ENCODE results near the gene PCMTD2.
A peak's percentile ranks its signal among the peaks of the same experiment; 100 is the strongest.
"Not testable (repeated sequence)": the region's sequence is repeated elsewhere in the genome, so short reads cannot be mapped to it uniquely, and the experiment has no call there.

Gene PCMTD2

DNA sequence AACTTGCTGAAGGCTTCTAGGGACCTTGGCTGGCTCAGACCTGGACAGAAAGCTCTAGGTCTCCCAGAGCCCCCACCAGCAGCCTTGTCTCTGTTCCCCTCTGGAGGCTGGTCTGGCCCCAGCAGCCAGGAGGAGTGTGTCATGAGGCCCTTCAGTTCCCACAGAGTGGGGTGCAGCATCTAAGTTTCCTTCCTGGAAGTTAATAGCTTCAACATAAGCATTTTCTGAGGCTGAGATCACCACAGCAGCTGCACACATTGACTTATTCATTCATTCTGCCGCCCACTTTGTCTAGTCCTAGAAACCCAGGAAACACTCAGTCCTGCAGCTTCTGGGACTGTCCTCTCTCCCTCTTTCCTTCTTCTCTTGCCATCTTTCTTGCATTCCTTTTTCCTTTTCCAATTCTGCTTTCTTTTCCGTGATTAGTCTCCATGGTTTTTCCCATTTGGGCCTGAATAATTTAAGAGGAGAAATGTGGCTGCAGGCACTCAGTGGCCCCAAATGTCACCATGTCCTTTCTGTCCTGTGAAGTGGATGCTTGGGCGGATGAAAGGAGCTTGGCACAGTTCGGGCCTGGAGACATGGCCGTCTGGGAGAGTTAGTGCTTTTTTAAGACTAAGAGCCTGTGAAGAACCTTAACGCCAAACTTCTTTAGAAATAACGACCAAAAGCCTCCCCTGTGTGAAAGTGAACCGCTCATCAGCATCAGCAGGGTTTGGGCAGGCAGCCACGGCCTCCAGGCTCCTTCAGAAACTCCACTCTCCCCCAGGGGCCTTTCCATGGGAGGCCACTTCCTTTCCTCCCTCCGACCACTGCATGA lies 31.0 kb upstream of the PCMTD2 start:
- no peak for ATAC-seq

DNA sequence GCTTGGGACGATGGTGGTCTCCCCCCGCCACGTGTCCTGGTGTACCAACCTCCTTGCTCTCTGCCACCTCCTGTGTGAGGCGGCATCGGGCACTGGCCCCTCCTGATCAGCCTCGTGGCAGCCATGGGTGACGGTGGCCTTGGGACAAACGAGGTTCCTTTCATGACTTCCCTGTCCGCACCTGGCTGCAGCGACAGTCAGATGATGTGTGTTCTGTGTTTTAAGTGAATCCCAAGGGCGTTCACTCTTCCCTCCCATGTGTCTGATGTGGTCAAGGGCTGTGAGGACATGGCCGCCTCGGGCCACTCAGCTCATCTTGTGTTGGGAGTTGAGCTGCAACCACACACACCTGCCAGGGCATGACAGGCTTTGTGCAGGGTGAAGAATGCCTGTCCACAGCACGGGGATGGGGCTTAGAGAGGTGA lies 30.4 kb upstream of the PCMTD2 start:
- no peak for ATAC-seq

DNA sequence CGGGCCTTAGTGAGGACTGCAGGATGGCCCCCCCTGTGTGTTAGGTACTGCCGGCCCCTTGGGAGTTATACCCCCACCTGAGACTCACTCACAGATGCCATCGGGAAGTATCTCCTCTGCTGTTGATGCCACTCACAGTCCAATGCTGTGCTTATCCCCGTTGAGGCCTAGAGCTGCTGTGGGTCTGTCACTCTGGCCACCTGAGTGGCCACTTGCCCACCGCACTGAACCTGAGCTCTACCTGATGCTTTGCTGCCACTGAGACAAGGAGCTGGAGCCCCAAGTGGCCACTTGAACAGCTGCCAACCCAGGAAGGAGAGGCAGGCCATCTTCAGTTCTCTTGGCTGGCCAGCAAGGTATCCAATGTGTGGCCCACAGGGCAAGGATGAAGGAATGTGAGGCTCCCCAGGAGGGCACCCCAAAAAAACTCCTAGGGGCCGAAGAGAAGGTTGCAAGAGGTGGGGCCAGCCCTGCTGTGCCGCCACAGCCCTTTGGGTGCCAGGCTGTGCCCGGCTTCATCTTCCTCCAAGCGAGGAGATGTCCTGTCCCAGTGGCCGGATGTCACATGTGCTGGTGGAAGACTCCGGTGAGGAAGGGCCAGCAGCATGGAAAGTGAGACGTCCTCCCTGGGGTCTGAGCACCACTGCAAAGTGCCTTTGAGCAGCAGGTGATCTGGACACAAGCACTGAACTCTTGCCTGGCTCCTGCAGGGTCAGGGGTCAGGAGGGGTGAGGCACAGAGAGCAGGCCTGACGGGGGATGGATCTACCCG lies 29.5 kb upstream of the PCMTD2 start:
- ATAC-seq: no peak

DNA sequence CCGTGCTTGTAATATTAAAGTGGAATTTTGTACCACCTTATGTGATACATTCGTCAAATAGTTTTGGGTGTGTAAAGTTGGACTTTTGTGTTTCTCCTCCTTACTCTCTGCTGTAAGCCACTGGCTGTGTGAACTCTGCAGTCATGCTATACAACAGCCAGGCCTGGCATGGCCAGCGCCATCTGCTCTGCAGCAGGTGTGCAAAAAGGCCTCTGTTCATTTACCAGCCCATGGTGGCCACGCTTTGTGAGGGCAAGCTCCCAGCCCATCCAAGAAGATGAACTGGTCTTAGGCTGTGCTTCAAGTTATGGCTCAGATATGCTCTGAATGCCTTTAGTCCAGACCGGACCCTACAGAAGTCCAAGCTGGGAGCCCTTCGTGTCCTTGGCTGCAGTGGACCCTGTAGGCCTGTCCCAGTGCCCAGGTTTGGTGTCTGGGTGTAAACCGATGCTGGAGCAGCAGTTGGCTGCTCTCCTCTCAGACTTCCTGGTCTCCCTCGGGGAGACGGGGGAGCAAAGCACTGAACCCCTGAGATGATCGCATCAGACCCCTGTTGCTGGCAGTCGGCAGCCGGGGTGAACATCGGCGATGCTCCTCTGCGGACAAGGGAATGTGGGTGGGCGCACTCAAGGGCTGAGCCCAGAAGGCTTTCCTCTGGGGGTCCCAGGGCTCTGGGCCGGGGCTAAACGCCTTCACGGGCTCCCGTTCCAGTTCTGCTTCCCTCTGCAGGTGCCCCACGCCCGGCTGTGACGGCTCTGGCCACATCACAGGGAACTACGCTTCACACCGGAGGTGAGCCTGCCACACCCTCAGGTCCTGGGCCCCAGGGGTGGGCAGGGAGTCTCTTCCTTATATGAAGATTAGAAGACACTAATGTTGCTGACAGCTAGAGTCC lies 28.6 kb upstream of the PCMTD2 start:
- no peak for ATAC-seq

DNA sequence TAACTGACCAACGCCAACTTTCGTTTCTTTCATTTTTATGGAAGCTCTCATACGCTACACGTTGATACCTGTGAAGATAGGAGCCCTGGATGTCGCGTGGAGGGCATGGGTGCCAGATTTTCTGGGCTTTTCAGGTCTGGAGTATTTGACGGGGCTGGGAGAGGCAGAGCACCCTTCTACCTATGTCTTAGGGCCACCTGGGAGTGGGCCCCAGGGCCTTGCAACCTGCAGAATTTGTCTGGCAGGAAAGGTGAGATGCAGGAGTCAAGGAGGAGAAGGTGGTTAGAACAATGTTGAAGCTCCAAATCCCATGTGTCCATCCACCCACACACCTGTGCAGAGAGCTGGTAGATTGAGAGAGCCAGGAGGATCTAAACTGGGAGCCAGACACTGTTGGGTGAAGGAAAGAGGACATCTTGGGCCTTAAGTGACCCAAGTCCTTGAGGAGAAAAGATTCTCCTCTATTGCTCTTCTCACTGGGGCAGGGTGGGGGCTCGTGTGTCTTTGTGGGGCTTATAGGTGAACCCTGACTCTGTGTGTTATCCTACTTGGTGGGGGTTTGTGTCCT lies 27.4 kb upstream of the PCMTD2 start:
- no peak for ATAC-seq

DNA sequence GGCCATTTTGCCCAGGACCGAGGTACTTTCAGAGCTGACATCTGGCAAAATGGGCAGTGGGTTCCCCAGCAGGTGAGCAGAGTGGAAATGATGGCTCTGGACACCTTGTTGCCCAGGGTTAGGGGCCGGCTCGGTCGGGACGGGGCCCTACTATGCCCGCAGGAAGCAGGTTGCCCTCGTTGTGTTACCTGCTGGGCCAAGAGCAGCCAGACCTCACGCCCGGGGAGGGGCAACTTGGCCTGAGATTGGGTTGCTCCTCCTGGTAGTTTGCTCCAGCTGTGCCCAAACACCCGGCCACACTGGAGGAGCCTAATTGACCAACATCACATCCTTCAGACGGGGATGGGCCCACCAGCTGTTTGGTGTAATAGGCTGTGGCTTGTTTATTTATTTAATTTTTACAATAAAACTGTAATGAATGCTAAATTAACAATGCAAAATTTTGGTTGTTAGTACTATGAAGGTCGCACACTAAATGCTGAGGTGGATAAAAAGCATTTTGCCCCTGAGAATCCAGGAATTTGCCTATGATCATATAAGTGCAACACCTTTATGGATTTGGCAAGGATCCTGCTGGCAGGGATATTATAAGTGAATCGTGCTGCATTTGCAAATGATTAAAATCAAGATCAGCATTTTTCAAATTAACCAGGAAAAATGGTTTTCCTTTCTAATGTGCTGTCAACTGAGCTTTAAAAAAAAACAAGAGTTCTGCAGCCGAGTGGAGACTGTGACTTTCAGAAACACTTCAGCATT lies 26.6 kb upstream of the PCMTD2 start:
- no peak for ATAC-seq

DNA sequence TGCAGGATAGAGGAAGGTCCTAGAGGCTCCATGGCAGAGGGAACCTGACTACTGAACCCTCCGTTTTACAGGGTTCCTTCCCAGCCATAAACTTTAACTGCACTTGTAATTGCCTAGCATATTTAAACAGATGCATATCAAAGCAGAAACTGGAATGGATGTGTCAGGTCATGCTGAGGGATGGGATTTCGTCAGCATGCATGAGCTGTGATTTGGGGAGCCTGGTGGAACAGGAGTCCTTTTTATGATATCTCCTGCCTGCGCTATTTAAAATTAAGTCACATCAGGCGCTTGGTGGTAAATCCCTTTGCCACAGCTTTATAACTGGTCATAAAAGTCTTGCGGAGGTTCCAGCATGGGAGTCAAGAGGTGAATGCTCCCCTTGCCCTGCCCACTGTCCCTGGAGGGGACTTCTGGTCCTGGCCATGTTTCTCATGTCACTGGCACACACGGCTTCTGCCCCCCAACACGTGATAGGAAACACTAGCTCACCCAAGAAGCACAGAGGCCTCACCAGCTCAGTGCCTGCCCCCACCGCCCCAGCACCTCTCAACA lies 26.0 kb upstream of the PCMTD2 start:
- no peak for ATAC-seq

DNA sequence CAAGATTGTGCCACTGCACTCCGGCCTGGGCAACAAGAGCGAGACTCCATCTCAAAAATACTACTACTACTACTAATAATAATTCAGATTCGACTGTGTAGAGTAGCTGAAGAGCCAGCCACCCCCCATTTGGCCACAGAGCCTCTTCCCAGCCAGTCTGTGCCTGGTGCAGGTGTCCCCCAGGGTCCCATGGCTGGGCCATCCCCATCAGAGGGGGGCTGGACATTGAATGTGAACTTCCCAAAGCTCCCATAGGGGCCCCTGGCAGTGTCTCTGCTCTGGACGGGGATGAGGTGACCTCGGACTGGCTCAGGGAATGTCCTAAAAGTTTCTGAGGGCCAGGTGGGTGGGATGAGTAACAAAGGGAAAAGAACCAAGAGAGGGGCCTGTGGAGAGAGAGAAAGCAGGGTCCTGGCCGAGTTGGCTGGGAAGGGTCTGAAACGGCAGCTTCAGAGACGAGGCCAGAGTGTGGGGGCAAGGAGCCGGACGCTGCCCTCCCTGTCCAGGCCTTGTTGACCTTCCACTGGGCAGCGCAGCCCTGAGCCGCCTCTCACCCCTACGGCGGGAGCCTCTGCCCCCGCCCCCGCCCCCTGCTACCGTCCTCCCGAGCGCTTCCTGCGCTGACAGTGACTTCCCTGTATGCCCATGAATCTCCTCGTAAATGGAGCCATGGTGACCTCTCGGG lies 24.9 kb upstream of the PCMTD2 start:
- ATAC-seq: no peak

DNA sequence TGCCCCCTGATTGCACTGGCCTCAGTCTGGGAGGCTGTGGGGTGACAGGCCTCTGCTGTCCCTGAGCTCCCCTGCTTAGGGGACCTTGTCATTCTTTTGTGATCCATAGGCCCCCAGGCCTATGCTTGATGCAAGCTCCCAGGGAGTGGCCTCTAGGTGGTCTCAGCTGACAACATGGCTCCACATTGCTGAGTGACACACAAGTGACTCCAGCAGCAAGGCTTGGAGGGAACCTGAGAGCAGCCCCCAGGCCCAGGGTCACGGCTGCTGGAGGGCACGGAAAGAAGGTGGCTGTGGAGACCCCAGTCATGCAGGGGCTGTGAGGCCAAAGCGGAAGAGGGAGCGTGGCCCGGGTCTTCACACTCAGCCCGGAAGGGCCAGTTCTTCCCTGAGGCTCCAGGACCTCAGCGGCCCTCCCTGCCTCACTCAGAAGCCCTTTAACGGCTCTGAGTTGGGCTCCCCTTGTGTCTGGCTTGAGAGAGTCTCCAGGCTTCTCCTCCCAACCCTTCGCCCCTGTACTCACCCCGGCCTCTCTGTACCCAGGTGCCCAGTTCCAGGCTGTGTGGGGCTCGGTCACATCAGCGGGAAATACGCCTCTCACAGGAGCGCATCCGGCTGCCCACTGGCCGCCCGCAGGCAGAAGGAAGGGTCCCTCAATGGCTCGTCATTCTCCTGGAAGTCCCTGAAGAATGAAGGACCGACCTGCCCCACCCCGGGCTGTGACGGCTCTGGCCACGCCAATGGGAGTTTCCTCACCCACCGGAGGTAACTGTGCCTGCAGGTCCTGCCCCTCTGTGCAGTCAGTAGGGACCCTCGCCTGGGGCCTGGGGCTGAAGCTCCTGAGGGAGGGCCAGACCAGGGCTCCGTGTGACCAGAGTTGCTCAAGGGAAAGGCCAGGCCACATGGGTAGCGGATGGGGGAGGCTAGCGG lies 23.7 kb upstream of the PCMTD2 start:
- no peak for ATAC-seq

DNA sequence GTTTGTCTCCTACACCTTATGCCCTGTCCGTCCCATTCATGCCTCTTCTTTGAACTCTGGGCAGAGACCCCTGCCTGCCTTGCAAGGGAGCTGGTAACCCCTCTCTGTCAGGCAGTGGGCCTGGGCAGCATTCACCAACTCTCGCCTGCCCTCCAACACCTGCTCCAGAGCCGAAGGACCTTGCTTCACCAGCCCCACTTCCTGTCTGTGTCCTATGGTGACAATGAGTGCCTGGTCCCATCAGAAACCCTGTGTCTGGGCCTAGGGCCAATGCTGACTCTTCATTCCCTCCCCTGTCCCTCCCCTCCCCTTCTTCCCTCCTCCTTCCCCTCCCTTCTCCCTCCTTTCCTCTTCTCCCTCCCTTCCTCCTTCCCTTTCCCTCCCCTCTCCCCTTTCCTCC lies 22.8 kb upstream of the PCMTD2 start:
- ATAC-seq: no peak

DNA sequence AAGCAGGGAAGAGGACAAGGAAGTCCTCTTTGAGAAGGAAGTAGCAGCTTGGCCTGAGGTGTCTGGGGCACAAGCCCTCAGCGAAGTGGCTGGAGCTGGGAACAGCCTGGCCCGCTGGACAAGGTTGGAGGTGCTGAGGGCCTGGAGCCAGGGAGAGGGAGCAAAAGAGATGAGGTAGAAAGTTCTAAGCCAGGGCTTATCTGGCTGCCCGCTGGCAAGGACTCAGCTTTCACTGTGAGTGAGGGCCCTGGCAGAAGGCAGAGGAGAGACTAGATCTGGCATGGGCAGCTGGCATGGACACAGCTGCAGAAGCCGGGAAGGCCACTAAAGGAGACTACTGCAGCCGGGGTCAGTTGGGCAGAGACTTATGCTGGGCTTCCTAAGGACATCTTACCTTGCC lies 21.8 kb upstream of the PCMTD2 start:
- ATAC-seq: no peak

DNA sequence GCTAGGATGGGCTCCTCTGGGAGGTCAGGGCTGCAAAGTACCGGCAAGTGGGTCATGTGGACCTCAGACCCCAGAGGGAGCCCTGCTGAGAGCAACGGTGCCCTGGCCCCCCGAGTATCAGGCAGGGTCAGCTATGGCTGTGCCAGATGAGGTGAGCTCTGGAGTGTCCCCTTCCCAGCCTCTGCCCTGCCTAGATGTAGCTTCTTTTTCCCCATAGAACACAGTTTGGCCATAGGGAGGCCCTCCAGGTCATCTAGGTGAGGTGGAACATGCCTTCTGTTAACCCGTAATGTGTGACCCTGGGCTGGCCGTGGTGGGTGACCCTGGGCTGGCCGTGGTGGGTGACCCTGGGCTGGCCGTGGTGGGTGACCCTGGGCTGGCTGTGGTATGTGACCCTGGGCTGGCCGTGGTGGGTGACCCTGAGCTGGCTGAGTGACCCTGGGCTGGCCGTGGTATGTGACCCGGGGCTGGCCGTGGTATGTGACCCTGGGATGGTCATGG lies 21.2 kb upstream of the PCMTD2 start:
- no peak for ATAC-seq

DNA sequence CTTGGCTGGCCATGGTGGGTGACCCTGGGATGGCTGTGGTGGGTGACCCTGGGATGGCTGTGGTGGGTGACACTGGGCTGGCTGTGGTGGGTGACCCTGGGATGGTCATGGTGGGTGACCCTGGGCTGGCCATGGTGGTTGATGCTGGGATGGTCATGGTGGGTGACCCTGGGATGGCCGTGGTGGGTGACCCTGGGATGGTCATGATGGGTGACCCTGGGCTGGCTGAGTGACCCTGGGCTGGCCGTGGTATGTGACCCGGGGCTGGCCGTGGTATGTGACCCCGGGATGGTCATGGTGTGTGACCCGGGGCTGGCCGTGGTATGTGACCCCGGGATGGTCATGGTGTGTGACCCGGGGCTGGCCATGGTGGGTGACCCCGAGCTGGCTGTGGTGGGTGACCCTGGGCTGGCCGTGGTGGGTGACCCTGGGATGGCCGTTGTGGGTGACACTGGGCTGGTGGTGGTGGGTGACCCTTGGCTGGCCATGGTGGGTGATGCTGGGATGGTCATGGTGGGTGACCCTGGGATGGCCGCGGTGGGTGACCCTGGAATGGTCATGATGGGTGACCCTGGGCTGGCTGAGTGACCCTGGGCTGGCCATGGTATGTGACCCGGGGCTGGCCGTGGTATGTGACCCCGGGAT lies 20.5 kb upstream of the PCMTD2 start:
- ATAC-seq: not testable (repeated sequence)

DNA sequence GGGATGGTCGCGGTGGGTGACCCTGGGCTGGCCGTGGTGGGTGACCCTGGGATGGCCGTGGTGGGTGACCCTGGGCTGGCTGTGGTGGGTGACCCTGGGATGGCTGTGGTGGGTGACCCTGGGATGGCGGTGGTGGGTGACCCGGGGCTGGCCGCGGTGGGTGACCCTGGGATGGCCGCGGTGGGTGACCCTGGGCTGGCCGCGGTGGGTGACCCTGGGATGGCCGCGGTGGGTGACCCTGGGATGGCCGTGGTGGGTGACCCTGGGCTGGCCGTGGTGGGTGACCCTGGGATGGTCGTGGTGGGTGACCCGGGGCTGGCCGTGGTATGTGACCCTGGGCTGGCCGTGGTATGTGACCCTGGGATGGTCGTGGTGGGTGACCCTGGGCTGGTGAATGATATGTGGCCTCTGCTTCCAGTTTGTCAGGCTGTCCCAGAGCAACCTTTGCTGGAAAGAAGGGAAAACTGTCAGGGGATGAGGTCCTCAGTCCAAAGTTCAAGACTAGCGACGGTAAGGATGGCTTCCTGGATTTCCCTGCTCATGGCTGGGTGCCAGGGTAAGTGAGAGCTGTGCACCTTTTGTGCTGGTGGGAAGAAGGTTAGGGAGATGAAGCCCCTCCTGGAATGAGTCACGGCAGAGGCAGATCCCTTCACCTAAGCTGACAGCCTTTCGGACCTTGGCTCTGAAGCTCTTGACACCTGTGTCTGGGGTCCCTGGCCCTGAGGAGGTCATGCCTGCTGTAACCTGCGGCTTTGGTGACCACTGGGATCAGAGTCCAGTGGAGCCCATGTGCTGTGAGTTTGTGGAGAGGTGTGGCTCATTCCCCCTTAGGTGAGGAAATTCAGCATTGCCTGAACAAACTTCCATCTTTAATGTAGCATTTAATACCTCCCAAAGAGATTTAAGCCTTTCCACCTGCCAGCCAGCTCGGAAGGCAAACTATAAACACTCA lies 19.1 kb upstream of the PCMTD2 start:
- no peak for ATAC-seq

DNA sequence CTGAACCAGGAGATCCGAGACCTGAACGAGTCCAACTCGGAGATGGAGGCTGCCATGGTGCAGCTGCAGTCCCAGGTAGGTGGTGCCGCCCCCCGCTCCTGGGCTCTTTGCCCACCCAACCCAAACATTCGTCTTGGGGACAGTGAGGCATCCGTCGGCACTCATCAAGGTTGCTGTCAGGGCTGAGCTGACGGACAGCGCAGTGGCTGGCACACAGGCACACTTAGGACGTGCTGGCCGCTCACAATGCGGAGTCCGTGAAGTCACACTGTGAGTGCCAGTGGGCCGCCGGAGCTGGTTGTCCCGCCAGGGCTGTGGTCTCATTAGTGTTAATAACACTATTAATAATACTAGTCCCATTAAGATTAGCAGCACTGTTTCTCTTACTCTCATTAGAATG lies 18.2 kb upstream of the PCMTD2 start:
- ATAC-seq: no peak

DNA sequence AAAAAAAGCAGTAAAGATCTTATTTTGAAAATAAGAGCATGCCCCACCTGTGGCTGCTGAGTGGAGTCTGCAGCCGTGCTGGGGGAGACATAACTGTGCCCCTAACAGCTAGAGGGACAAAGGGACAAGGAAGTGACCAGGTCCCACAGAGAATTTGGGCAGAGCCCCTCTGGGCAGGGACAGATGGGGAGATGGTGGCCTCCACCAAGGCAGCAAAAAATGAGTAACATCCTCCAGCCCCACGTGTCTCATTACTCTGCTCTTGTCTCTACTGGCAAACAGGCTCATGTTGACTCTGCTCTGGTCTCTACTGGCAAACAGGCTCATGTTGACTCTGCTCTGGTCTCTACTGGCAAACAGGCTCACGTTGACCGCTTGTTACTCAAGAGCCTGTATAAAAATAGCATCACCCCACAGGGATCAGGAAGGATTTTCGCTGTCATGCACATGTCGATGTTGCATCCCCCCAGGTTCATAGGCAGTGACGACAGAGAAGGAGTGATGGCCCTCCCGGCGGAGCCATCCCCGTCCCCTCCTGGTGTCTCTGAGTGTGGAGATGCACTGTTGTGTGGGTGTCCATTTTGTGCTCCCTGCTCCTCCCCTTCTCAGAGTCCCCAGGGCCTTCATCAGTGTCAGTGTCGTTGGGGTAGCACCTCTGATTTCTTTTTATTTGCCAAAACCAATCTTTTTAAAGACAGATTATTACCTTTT lies 17.3 kb upstream of the PCMTD2 start:
- ATAC-seq: no peak

DNA sequence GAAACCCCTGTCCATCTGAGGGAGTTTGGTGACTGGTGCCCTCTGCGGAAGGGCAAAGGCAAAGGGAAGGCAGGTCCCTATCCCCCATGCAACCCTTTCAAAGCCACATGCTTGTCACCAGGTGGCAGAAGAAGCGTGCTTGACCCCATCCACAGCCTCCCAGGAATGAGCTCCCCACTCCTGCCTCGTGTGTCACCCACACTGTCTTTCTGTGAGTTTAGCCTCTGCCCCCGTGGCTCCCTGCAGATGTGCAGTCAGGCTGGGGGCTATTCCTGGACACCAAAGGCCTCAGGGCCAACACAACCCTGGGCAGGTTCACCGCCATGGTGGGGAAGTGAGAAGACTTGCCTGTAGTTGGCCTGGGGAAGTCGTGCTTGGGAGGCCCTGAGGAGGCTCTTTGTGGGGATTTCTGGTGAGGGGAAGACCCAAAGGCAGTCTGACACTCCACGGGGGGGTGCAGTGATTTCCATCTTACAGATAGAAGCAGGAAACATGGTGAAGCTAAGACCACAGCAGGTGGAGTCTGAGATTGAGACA lies 16.6 kb upstream of the PCMTD2 start:
- ATAC-seq: peak in 1 of 2 donors; percentile 35
